Activated CD4-positive, alpha-beta memory T cell treated with anti-CD3 and anti-CD28 coated beads, Interleukin-2, amount 10 ng/mL, durations not matched to agents 7 days and 5 days (primary cell): ENCODE data around the gene DBP. TPM values are rescaled to one million over a fixed set of nuclear protein-coding genes. Genes with fewer than 3 reads are reported as not detected.
"Not testable (repeated sequence)": the region's sequence is repeated elsewhere in the genome, so short reads cannot be mapped to it uniquely, and the experiment has no call there.

ENCODE experiments used
- CTCF ChIA-PET: fragments of 350-600 bp; sonication (Branson Sonifier 250); formaldehyde crosslinking; loops from one replicate; lab custom pipeline; 2021; ENCODE audit warnings: antibody characterized with exemption, inconsistent platforms; lab: Charles Lee
- POLR2A ChIA-PET: fragments of 350-600 bp; sonication (Branson Sonifier 250); formaldehyde crosslinking; loops from one replicate; lab custom pipeline; 2021; ENCODE audit warnings: antibody characterized with exemption; lab: Charles Lee
- DNase-seq: peaks from one replicate; pipeline ENCODE4 v3.0.0-alpha.2; 2020
- H3K27ac Mint-ChIP-seq: one replicate; pipeline ENCODE4 v1.8.0; 2021; ENCODE audit warnings: mild to moderate bottlenecking, mixed read lengths
- H3K27me3 Mint-ChIP-seq: one replicate; pipeline ENCODE4 v1.8.0; 2021; ENCODE audit warnings: mixed read lengths
- H3K36me3 Mint-ChIP-seq: one replicate; pipeline ENCODE4 v1.8.0; 2021; ENCODE audit warnings: low read depth, mixed read lengths
- H3K4me1 Mint-ChIP-seq: one replicate; pipeline ENCODE4 v1.8.0; 2021; ENCODE audit warnings: mixed read lengths
- H3K4me3 Mint-ChIP-seq: one replicate; pipeline ENCODE4 v1.8.0; 2021; ENCODE audit warnings: mild to moderate bottlenecking, mixed read lengths
- H3K9me3 Mint-ChIP-seq: one replicate; pipeline ENCODE4 v1.8.0; 2021; ENCODE audit warnings: mixed read lengths
- total RNA-seq, 2 experiments: library from RNA; stranded (reverse); gene quantifications; one replicate each; pipeline ENCODE4 v1.2.3, GENCODE V29; 2021

DBP gene
- total RNA-seq, 2 experiments from 2014 or later, result 18.7 to 19.1 TPM

DNA sequence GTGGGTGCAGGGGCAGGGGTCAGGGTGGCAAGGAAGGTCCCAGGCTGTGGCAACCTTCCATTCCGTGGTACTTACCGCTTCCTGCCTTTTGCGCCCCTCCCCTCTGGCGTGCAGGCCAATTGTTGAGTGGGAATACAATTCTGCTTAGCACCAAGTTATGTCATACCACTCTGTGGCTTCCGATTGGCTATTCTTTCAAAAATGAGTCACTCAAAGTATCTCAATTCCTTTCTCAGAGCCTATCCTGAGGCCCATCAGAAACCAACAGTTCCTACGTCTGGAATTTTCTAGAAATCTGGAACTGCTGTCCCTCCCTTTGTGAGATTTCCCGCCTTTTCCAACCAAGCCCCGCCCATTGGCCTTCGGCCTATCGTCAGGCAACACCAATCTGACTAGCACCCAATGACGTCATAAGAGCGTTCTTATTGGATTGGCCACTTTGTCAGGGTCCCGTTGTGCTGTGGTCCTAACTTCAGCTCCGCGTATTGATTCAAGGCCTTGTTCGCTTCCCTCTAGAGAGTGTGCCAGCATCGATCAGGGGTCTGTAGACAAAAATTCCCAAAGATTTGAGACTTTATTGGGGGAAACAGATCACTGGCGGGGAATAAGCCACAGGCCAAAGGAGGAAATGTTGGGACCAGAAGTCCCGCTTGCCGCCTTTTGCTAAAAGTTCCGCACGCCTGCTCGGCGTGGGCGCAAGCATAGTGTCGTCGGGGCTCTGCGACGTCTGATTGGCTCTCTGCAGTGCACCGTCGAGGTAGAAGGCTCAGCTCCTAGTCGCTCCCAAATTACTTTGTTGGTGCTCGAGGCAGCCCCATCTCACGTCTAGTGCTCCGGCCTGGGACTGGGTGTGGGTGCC lies 23.9 kb upstream of the DBP start:
- ChIA-PET CTCF (interaction anchor here (0.7 kb wide), 1 partner anchor 14 kb away, joined by 3 read pairs; no protein-coding TSS in a partner anchor), POLR2A (no interaction called here)
- Mint-ChIP-seq H3K4me1 (peaks cover 17% of the 10 kb centered on the region), H3K4me3 (peak overlapping the region; percentile 38), H3K27ac (peak overlapping the region; percentile 83), H3K27me3 (peaks cover 10% of the 10 kb centered on the region), H3K9me3 (no peaks in the 10 kb centered on the region), H3K36me3 (no peaks in the 10 kb centered on the region)
- DNase-seq, result peak; percentile 85

DNA sequence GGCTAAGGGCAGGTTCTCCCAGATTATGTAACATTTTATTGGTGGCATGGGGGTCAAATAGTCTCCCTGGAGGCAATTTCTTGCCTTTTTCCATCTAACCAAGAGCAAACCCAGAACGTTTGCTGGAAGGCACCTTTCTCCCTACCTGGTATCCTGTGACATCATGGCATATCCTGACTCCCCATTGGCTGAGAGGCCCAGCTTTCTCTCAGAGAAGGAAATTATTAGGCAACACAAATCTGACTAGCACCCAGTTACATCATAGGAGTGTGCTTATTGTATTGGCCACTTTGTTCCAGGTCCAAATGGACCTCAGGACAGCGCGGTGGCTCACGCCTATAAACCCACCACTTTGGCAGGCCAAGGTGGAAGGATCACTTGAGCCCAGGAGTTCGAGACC lies 22.6 kb upstream of the DBP start:
- DNase-seq, result no peak
- H3K36me3 Mint-ChIP-seq, result no peaks in the 10 kb centered on the region
- H3K4me3 Mint-ChIP-seq, result no peak overlapping the region
- no peaks in the 10 kb centered on the region for H3K9me3 Mint-ChIP-seq
- CTCF ChIA-PET, result no interaction called here
- H3K27ac Mint-ChIP-seq, result no peak overlapping the region
- H3K4me1 Mint-ChIP-seq, result peaks cover 17% of the 10 kb centered on the region
- H3K27me3 Mint-ChIP-seq, result peaks cover 10% of the 10 kb centered on the region
- POLR2A ChIA-PET, result no interaction called here

DNA sequence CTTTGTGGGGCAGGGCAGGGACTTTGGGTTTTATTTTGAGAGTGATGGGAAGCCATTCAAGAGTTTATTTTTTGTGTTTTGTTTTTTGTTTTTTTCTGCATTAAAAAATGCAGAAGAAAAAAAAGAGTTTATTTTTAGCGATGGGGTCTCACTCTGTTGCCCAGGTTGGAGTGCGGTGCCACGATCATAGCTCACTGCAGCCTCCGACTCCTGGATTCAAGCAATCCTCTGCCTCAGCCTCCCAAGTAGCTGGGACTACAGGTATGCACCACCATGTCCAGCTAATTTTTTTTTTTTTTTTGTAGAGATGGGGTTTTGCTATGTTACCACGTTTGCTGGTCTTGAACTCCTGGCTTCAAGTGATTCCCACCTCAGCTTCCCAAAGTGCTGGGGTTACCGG lies 21.3 kb upstream of the DBP start:
- ChIA-PET POLR2A (no interaction called here), CTCF (interaction anchor here (1.1 to 2.5 kb wide), 3 partner anchors 13 to 184 kb away, joined by 3 to 8 read pairs (median 5); partner anchors contain the start of gene CA11)
- no peak for DNase-seq
- peaks cover 10% of the 10 kb centered on the region for H3K27me3 Mint-ChIP-seq
- H3K36me3 Mint-ChIP-seq, result no peaks in the 10 kb centered on the region
- no peak overlapping the region for H3K27ac Mint-ChIP-seq
- H3K4me3 Mint-ChIP-seq, result no peak overlapping the region
- H3K9me3 Mint-ChIP-seq, result no peaks in the 10 kb centered on the region
- H3K4me1 Mint-ChIP-seq, result peaks cover 20% of the 10 kb centered on the region

DNA sequence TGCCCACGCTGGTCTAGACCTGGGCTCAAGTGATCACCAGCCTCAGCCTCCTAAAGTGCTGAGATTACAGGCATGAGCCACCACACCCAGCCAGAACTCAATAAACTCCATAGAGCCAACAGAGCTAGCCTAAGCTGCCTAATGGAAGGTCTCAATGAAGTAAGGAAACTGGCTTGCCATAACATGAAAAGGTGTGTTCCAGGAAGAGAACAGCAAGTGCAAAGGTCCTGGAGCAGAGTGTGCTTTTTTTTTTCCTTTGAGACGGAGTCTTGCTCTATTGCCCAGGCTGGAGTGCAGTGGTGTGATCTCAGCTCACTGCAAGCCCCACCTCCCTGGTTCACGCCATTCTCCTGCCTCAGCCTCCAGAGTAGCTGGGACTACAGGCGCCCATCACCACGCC lies 20.6 kb upstream of the DBP start:
- Mint-ChIP-seq H3K4me1 (peaks cover 22% of the 10 kb centered on the region), H3K27me3 (peaks cover 10% of the 10 kb centered on the region)
- not testable (repeated sequence) for DNase-seq, H3K27ac Mint-ChIP-seq, H3K36me3 Mint-ChIP-seq, H3K9me3 Mint-ChIP-seq, H3K4me3 Mint-ChIP-seq
- CTCF ChIA-PET, result interaction anchor here (1.9 to 2.5 kb wide), 2 partner anchors 12 to 18 kb away, joined by 5 to 8 read pairs; partner anchors contain the start of gene CA11
- POLR2A ChIA-PET, result interaction anchor here (0.6 kb wide), 1 partner anchor 49 kb away, joined by 3 read pairs; no protein-coding TSS in a partner anchor

DNA sequence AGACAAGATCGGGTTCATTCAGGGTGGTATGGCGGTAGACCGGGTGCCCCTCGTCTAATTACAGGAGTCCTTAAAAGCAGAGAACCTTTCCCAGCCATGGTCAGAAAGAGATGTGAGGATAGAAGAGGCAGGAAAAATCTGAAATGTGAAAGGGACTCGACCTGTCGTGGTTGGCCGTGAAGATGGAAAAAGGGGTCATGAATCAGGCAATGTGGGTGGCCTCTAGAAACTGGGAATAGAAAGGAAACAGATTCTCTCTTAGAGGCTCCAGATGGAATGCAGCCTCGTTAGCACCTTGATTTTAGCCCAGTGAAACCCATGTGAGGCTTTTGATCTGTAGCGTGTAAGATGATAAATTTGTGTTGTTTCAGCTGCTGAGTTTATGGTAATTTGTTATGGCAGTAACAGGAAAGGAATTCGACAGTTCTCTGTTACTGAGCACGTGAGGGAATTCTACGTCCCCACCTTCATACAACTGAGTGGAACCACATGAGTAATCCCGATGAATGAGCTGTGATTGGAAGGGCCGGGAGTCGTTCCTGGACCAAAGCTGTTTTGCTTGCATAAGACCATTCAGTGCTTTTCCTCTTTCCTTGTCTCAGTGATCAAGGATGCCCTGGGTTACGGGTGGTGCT lies 19.8 kb upstream of the DBP start:
- H3K4me1 Mint-ChIP-seq, result peaks cover 22% of the 10 kb centered on the region
- peaks cover 10% of the 10 kb centered on the region for H3K27me3 Mint-ChIP-seq
- DNase-seq, result no peak
- no peak overlapping the region for H3K4me3 Mint-ChIP-seq
- H3K36me3 Mint-ChIP-seq, result no peaks in the 10 kb centered on the region
- CTCF ChIA-PET, result interaction anchor here (0.6 to 2.5 kb wide), 2 partner anchors 18 to 185 kb away, joined by 4 to 8 read pairs; no protein-coding TSS in a partner anchor
- H3K27ac Mint-ChIP-seq, result no peak overlapping the region
- no peaks in the 10 kb centered on the region for H3K9me3 Mint-ChIP-seq
- POLR2A ChIA-PET, result no interaction called here

DNA sequence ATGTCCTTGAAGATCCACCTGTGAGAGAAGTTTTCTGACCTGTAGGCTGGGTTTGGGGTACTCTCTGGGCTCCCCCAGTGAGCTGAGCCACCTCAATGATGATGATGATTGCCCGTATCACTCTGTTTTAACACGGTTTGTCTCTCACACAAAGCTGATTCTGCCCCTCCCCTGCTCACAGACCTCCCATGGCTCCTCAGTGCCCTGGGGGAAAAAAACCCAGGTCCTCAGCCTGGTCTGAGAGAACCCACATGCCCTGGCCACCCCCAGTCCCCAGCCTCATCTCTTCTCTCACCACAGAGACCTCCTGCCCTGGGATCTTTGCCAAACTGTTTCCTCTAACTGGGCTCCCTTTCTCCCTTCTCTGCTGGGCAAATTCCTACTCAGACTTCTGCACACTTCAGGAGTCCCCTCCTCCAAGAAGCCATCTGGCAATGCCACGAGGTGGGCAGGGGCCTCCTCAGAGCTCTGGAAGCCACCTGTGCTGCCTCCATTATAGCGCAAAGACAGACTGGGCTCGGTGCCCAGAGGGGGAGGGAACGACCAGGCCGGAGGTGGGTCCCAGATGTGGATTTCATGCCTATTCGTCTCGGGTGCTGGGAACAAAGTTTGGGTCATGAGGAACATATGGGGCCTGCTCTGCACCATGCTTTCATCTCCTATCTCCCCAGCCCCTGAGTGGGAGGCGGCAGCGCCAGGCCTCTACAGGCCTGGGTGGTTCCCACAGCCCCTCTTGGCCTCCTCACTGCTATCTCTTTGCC lies 17.3 kb upstream of the DBP start:
- H3K9me3 Mint-ChIP-seq, result no peaks in the 10 kb centered on the region
- H3K27me3 Mint-ChIP-seq, result peaks cover 10% of the 10 kb centered on the region
- no peak overlapping the region for H3K4me3 Mint-ChIP-seq
- H3K36me3 Mint-ChIP-seq, result no peaks in the 10 kb centered on the region
- H3K4me1 Mint-ChIP-seq, result peaks cover 20% of the 10 kb centered on the region
- no peak overlapping the region for H3K27ac Mint-ChIP-seq
- ChIA-PET CTCF (no interaction called here), POLR2A (no interaction called here)
- no peak for DNase-seq

DNA sequence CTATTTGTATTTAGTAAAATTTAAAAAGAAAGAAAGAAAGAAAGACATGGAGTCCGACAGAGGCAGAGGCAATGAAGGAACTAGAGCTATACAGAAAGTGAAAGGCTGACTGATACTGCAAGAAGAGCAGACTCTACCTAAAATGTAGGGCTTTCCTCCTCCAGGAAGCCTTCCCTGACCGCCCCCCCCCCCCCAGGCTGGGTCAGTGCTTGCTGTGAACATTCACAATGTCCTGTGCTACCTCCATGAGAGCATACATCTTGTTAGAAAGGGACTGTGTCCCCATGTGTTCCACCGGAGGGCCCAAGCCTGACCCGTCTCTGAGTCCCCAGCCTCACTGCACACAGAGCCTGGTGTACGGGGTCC lies 14.5 kb upstream of the DBP start:
- Mint-ChIP-seq H3K9me3 (no peaks in the 10 kb centered on the region), H3K27ac (no peak overlapping the region), H3K36me3 (no peaks in the 10 kb centered on the region), H3K4me3 (no peak overlapping the region), H3K27me3 (peaks cover 2% of the 10 kb centered on the region), H3K4me1 (peaks cover 36% of the 10 kb centered on the region)
- ChIA-PET CTCF (no interaction called here), POLR2A (no interaction called here)
- no peak for DNase-seq

DNA sequence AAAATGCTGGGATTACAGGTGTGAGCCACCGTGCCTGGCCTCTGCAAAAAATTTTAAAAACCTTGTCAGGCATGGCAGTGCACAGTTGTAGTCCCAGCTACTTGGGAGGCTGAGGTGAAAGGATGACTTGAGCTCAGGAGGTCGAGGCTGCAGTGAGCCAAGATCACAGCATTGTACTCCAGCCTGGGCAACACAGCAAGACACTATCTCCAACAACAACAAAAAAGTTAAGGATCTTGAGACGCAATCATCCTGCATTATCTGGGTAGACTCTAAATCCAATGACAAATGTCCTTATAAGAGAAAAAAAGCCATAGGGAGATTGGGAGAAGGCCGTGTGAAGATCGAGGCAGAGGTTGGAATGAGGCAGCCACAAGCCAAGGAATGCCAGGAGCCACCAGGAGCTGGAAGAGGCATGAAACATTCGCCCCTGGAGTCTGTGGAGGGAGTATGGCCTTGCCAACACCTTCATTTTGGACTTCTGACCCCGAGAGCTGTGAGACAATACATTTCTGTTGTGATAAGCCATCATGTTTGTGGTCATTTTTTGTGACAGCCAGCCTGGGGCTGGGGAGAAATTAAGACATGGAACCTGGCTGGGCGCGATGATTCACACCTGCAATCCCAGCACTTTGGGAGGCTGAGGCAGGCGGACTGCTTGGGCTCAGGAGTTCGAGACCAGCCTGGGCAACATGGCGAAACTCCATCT lies 13.9 kb upstream of the DBP start:
- POLR2A ChIA-PET, result no interaction called here
- Mint-ChIP-seq H3K27ac (no peak overlapping the region), H3K36me3 (no peaks in the 10 kb centered on the region), H3K27me3 (peaks cover under 1% of the 10 kb centered on the region), H3K4me3 (no peak overlapping the region), H3K9me3 (no peaks in the 10 kb centered on the region), H3K4me1 (peaks cover 39% of the 10 kb centered on the region)
- DNase-seq, result no peak
- CTCF ChIA-PET, result no interaction called here

DNA sequence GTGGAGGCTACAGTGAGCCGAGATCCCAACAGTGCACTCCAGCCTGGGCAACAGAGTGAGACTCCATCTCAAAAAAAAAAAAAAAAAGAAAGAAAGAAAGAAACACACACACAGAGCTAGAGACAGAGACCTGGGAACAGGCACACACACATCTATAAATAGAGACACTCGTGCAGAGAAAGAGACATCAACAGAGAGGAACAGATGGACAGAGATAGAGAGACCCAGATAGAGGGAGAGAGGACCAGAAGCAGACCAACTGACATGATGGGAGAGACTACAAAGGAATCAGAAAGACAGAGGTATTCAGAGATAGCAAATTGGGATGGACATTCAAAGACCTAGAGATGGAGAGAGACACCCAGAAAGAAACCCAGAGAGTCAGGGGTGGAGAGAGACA lies 11.0 kb upstream of the DBP start:
- peaks cover 52% of the 10 kb centered on the region for H3K4me1 Mint-ChIP-seq
- no peak overlapping the region for H3K4me3 Mint-ChIP-seq
- no peaks in the 10 kb centered on the region for H3K36me3 Mint-ChIP-seq
- H3K9me3 Mint-ChIP-seq, result no peaks in the 10 kb centered on the region
- peak overlapping the region; percentile 11 for H3K27ac Mint-ChIP-seq
- POLR2A ChIA-PET, result no interaction called here
- peaks cover 6% of the 10 kb centered on the region for H3K27me3 Mint-ChIP-seq
- no peak for DNase-seq
- CTCF ChIA-PET, result interaction anchor here (0.7 kb wide), 2 partner anchors 182 to 1342 kb away, joined by 3 read pairs; no protein-coding TSS in a partner anchor

DNA sequence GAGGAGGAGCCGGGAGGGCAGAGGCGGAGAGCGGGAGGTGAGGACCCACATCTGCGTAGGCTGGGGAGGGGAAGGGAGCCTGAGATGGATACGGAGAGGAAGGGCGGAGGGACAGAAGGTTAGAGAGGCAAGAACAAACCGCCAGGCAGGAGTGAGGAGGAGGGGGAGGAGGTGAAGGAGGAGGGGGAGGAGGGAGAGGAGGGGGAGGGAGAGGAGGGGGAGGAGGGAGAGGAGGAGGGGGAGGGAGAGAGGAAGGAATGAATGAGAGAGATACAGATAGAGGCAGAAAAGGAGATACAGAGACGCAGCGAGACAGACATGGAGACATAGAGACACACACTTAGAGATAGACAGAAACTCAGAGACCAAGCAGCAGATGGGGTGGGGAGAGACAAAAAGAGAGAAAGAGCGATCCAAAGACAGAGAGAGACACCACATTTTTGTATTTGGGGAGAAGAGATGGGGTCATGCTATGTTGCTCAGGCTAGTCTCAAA lies 9.6 kb upstream of the DBP start:
- Mint-ChIP-seq H3K27me3 (peaks cover 6% of the 10 kb centered on the region), H3K36me3 (no peaks in the 10 kb centered on the region)
- CTCF ChIA-PET, result interaction anchor here (1.0 to 2.2 kb wide), 3 partner anchors 13 to 347 kb away, joined by 3 to 9 read pairs (median 5); partner anchors contain the start of genes GYS1 and RUVBL2

DNA sequence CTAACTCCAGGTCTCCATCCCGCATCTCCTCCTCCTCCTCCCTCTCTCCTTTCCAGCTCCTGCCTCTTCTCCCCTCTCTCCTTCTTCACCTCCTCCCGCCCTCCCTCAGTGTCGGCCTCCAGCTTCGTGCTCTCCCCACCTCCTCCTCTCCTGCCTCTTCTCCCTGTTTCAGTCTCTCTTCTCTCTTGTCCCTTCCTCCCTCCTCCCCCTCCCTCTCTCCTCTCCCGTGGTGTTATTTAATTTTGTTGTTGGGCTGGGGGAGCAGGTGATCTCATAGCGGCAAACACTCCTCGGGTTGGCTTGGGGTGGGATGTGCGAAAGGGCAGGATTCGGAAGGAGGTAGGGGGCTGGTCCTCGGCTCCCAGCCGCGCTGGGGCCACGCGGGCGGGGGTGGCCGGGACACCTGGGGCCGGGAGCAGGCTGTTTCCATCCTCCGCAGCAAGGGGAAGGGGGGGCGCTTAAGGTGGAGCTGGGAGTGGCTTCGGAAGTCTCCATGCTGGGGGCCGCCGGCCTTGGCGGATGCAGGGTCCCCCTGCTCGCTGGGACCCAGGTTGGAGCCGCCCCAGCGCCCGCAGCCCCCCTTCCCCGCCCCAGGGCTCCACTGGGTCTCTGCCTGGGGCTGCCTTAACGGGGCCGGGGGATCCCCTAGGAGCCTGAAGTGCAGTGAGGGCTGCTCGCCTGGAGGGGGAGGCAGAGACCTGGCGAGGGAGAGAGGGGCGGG lies 9.0 kb upstream of the DBP start, which contains the start of gene CA11:
CA11 (minus strand) TSS at position 187 of the 721 bp plus-strand sequence. CDS start 555 bp downstream, outside the sequence.
- Mint-ChIP-seq H3K27me3 (peaks cover 6% of the 10 kb centered on the region), H3K4me1 (peaks cover 46% of the 10 kb centered on the region), H3K36me3 (no peaks in the 10 kb centered on the region), H3K9me3 (no peaks in the 10 kb centered on the region), H3K4me3 (peak within 1 kb of the TSS; percentile 77), H3K27ac (peak within 1 kb of the TSS; percentile 73)
- peak; percentile 92 for DNase-seq
- POLR2A ChIA-PET, result interaction anchor here (0.9 to 2.7 kb wide), 10 partner anchors 9 to 324 kb away, joined by 3 to 21 read pairs (median 4); partner anchors contain the start of genes DBP, RPL18 and SPHK2
- CTCF ChIA-PET, result interaction anchor here (0.6 to 2.2 kb wide), 17 partner anchors 12 to 347 kb away, joined by 3 to 16 read pairs (median 5); partner anchors contain the start of genes GYS1, HSD17B14 and RUVBL2

More for the DNA sequence above, 9.6 kb upstream of the DBP start:
- Mint-ChIP-seq H3K9me3 (no peaks in the 10 kb centered on the region), H3K27ac (peak overlapping the region; percentile 9), H3K4me1 (peaks cover 46% of the 10 kb centered on the region), H3K4me3 (peak overlapping the region; percentile 53)
- POLR2A ChIA-PET, result interaction anchor here (1.0 to 2.7 kb wide), 6 partner anchors 9 to 324 kb away, joined by 3 to 15 read pairs (median 4); partner anchors contain the start of gene DBP
- DNase-seq, result no peak
